Erythroblast (primary cell): Measurements from ENCODE around the gene TMEM203.

Source experiments
- DNase-seq, 2 experiments: peaks; one replicate each; lab custom pipeline; 2025; lab: John Stamatoyannopoulos, UW
- GATA1 ChIP-seq: IDR thresholded peaks from 2 replicates; pipeline ENCODE4 v1.6.1; 2011; ENCODE audit warnings: low read depth, mild to moderate bottlenecking, control low read depth, low read length, moderate library complexity
- POLR2A ChIP-seq: IDR thresholded peaks from 2 replicates; pipeline ENCODE4 v1.6.1; 2011; ENCODE audit warnings: mild to moderate bottlenecking, low read length

TMEM203 gene

GRCh38 chr9:137221506-137222111, 16.2 kb upstream of the TMEM203 start:
- no peak for DNase-seq
- TF ChIP-seq POLR2A = no peak
- no peak for TF ChIP-seq GATA1

- TF ChIP-seq POLR2A (no peak), GATA1 (no peak)
- no peak for DNase-seq
These were observed 15.7 kb upstream of the TMEM203 start for GRCh38 chr9:137221095-137221505.

DNA sequence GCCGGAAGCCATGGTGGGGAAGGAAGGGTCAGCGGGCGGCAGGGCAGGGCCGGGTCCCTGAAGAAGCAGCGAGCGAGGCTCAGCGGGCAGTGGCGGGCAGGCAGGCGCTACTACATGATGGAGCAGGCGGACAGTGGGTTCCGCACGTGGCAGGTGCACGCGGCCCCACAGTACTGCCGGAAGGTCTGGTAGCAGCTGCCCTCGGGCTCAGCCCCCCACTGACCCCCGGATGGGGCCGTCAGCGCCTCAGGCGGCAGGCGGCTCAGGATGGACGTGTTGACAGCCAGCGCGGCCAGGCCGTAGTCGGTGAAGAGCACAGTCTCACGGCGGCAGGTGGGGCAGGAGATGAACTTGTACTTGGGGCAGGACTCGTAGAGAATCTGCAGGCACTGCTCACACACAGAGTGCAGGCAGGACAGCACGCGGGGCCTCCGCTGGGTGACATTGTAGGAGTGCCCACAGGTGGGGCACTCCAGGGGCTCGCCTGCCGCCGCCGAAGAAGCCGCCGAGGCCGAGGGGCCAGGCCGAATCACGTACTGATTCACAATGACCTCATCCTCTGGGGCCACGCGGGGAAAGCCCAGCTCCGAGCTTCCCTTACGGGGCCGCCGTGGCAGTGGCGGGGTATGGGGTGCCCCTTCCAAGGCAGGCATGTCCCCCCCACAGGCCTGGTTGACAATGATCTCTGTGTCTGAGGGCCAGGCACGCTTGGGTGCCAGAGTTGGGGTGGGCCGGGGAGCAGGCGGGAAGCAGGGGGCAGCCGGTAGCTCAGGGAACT, 15.1 kb upstream of the TMEM203 start:
- DNase-seq = no peak

DNA sequence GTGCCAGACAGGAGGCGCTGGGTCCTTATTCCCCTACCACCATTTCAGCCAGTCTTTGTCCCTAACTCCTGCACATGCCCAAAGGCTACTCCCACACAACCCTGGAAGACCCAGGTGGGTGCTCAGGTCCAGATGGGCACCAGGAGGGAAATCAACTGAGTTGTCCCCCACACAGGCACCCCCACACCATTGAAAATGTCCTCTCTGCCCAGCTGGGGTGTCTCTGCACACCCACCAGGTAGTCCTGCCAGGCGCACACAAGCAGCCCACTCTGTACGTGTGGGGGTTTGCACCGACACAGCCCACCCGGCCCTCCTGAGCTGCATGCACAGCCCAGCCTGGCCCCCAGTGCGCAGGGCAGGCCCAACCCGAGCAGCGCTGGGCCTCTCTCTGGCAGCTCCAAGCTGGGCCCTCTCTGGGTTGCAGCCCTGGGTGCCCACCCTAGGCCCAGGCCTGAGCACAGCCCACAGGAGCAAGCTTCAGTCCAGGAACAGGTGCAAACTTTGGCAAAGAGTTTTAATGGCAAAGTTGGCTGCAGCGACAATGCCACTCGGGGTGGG, 14.4 kb upstream of the TMEM203 start:
- TF ChIP-seq POLR2A = no peak
- no peak for TF ChIP-seq GATA1

More for the DNA sequence above, 15.1 kb upstream of the TMEM203 start:
- TF ChIP-seq GATA1 (no peak), POLR2A (no peak)

GRCh38 chr9:137218754-137219271, 13.4 kb upstream of the TMEM203 start:
- DNase-seq = peak; percentile 88 to 89
- TF ChIP-seq POLR2A = peak; percentile 48
- TF ChIP-seq GATA1 = peak; percentile 32

More for the DNA sequence above, 14.4 kb upstream of the TMEM203 start:
- no peak for DNase-seq

GRCh38 chr9:137218212-137218753, 12.8 kb upstream of the TMEM203 start:
- TF ChIP-seq POLR2A = no peak
- TF ChIP-seq GATA1 = no peak
- no peak for DNase-seq

GRCh38 chr9:137217276-137218211, 12.1 kb upstream of the TMEM203 start:
- no peak for DNase-seq
- no peak for TF ChIP-seq GATA1
- no peak for TF ChIP-seq POLR2A

- TF ChIP-seq POLR2A (no peak), GATA1 (no peak)
- no peak for DNase-seq
These were observed 10.9 kb upstream of the TMEM203 start for GRCh38 chr9:137216188-137216965.

- TF ChIP-seq POLR2A (no peak), GATA1 (no peak)
- DNase-seq = no peak
These were observed 9.9 kb upstream of the TMEM203 start for GRCh38 chr9:137215196-137215986.

GRCh38 chr9:137214620-137215019, 9.2 kb upstream of the TMEM203 start:
- no peak for DNase-seq
- TF ChIP-seq POLR2A (no peak), GATA1 (no peak)
